Measurements from ENCODE around the gene AGBL1. TPM values are rescaled to one million over a fixed set of nuclear protein-coding genes. Genes with fewer than 3 reads are reported as not detected.

AGBL1 gene
- total and polyA plus RNA-seq, 2 experiments from 2014 or later, result not detected

- H3K9ac ChIP-seq, result no peak overlapping the region
- no peaks in the 10 kb centered on the region for H3K79me2 ChIP-seq (ENCODE audit: insufficient read depth)
- in situ Hi-C loops (cut with MboI), result no loop called here
- H3F3A ChIP-seq (ENCODE audit: insufficient read depth), result no peaks in the 10 kb centered on the region
- H2AFZ ChIP-seq, result no peak overlapping the region
- no peaks in the 10 kb centered on the region for H4K20me1 ChIP-seq (ENCODE audit: insufficient read depth)
- H3K27ac ChIP-seq, result no peak overlapping the region
- TF ChIP-seq EZH2 (IDR thresholded peaks at IDR 0.05; ENCODE audit: insufficient read depth, poor library complexity, severe bottlenecking), result no peak
- TF ChIP-seq EZH2phosphoT487 (IDR thresholded peaks at IDR 0.05; ENCODE audit: insufficient read depth, low read depth), result no peak
- no peak overlapping the region for H3K4me2 ChIP-seq (ENCODE audit: unreplicated experiment)
- DNase-seq, result no peak
- H3K4me3 ChIP-seq, result no peak overlapping the region
- H3K27me3 ChIP-seq (replicated peaks; ENCODE audit: insufficient read depth), result no peaks in the 10 kb centered on the region
- no peaks in the 10 kb centered on the region for H3K9me3 ChIP-seq (ENCODE audit: low read depth)
- no peaks in the 10 kb centered on the region for H3K4me1 ChIP-seq (ENCODE audit: insufficient read depth)
- no peaks in the 10 kb centered on the region for H3K36me3 ChIP-seq (ENCODE audit: low read depth)
- 7 to 10% methylated on average over 8 of the region's 8 CpGs for WGBS, 2 experiments (ENCODE audit: low coverage in 1 of 2, low lambda C conversion rate in 2 of 2, missing lambda C conversion rate in 2 of 2)
- no peaks in the 10 kb centered on the region for H3K9me2 ChIP-seq (ENCODE audit: insufficient read depth)
Observed at GRCh38 chr15:86164232-86164898, 84.7 kb downstream of the AGBL1 start.

- H3K9me2 ChIP-seq (ENCODE audit: insufficient read depth), result no peaks in the 10 kb centered on the region
- no peaks in the 10 kb centered on the region for H4K20me1 ChIP-seq (ENCODE audit: insufficient read depth)
- in situ Hi-C loops (cut with MboI), result no loop called here
- no peaks in the 10 kb centered on the region for H3K79me2 ChIP-seq (ENCODE audit: insufficient read depth)
- no peak overlapping the region for H3K9ac ChIP-seq
- H3K27ac ChIP-seq, result no peak overlapping the region
- no peak for DNase-seq
- no peaks in the 10 kb centered on the region for H3K9me3 ChIP-seq (ENCODE audit: low read depth)
- H3K4me3 ChIP-seq, result no peak overlapping the region
- H3K36me3 ChIP-seq (ENCODE audit: low read depth), result no peaks in the 10 kb centered on the region
- WGBS, 2 experiments (ENCODE audit: low coverage in 1 of 2, low lambda C conversion rate in 2 of 2, missing lambda C conversion rate in 2 of 2), result 14% methylated on average over 5 of the region's 5 CpGs
- H3K4me2 ChIP-seq (ENCODE audit: unreplicated experiment), result no peak overlapping the region
- TF ChIP-seq EZH2 (IDR thresholded peaks at IDR 0.05; ENCODE audit: insufficient read depth, poor library complexity, severe bottlenecking) (no peak), EZH2phosphoT487 (IDR thresholded peaks at IDR 0.05; ENCODE audit: insufficient read depth, low read depth) (no peak)
- no peaks in the 10 kb centered on the region for H3K27me3 ChIP-seq (replicated peaks; ENCODE audit: insufficient read depth)
- no peaks in the 10 kb centered on the region for H3K4me1 ChIP-seq (ENCODE audit: insufficient read depth)
- H3F3A ChIP-seq (ENCODE audit: insufficient read depth), result no peaks in the 10 kb centered on the region
- no peak overlapping the region for H2AFZ ChIP-seq
Observed at GRCh38 chr15:86165265-86166211, 85.9 kb downstream of the AGBL1 start.

GRCh38 chr15:86167841-86168240 is 88.2 kb downstream of the AGBL1 start:
- Histone ChIP-seq H3F3A (ENCODE audit: insufficient read depth) (no peaks in the 10 kb centered on the region), H3K36me3 (ENCODE audit: low read depth) (no peaks in the 10 kb centered on the region), H4K20me1 (ENCODE audit: insufficient read depth) (no peaks in the 10 kb centered on the region), H3K4me1 (ENCODE audit: insufficient read depth) (no peaks in the 10 kb centered on the region), H3K9ac (no peak overlapping the region), H3K27me3 (replicated peaks; ENCODE audit: insufficient read depth) (no peaks in the 10 kb centered on the region), H3K79me2 (ENCODE audit: insufficient read depth) (no peaks in the 10 kb centered on the region), H3K9me3 (ENCODE audit: low read depth) (no peaks in the 10 kb centered on the region), H3K9me2 (ENCODE audit: insufficient read depth) (no peaks in the 10 kb centered on the region), H3K4me2 (ENCODE audit: unreplicated experiment) (no peak overlapping the region), H3K27ac (no peak overlapping the region), H2AFZ (no peak overlapping the region), H3K4me3 (no peak overlapping the region)
- no peak for DNase-seq
- in situ Hi-C loops (cut with MboI), result no loop called here
- no peak for TF ChIP-seq EZH2 (IDR thresholded peaks at IDR 0.05; ENCODE audit: insufficient read depth, poor library complexity, severe bottlenecking)
- no peak for TF ChIP-seq EZH2phosphoT487 (IDR thresholded peaks at IDR 0.05; ENCODE audit: insufficient read depth, low read depth)

- Histone ChIP-seq H3K9me2 (ENCODE audit: insufficient read depth) (no peaks in the 10 kb centered on the region), H2AFZ (no peak overlapping the region), H3F3A (ENCODE audit: insufficient read depth) (no peaks in the 10 kb centered on the region), H3K27ac (no peak overlapping the region), H3K4me2 (ENCODE audit: unreplicated experiment) (no peak overlapping the region), H4K20me1 (ENCODE audit: insufficient read depth) (no peaks in the 10 kb centered on the region), H3K4me3 (no peak overlapping the region), H3K79me2 (ENCODE audit: insufficient read depth) (no peaks in the 10 kb centered on the region), H3K27me3 (replicated peaks; ENCODE audit: insufficient read depth) (no peaks in the 10 kb centered on the region), H3K9me3 (ENCODE audit: low read depth) (no peaks in the 10 kb centered on the region), H3K36me3 (ENCODE audit: low read depth) (no peaks in the 10 kb centered on the region), H3K9ac (no peak overlapping the region), H3K4me1 (ENCODE audit: insufficient read depth) (no peaks in the 10 kb centered on the region)
- TF ChIP-seq EZH2 (IDR thresholded peaks at IDR 0.05; ENCODE audit: insufficient read depth, poor library complexity, severe bottlenecking) (no peak), EZH2phosphoT487 (IDR thresholded peaks at IDR 0.05; ENCODE audit: insufficient read depth, low read depth) (no peak)
- no peak for DNase-seq
- 12 to 17% methylated on average over 2 of the region's 2 CpGs for WGBS, 2 experiments (ENCODE audit: low coverage in 1 of 2, low lambda C conversion rate in 2 of 2, missing lambda C conversion rate in 2 of 2)
- in situ Hi-C loops (cut with MboI), result no loop called here
Observed at GRCh38 chr15:86178845-86179244, 99.2 kb downstream of the AGBL1 start.

Measured in GM23248 (cell line).